Bladder microvascular endothelial cell (primary cell): ENCODE measurements around the gene ACTL7A. TPM values are rescaled to one million over a fixed set of nuclear protein-coding genes. Genes with fewer than 3 reads are reported as not detected.

Experiments used
- total RNA-seq: library from RNA; depleted of rRNA; stranded (reverse); fragments of >200 nt; gene quantifications from 2 replicates; pipeline ENCODE4 v1.2.3, GENCODE V29; 2014

Gene ACTL7A, protein sequence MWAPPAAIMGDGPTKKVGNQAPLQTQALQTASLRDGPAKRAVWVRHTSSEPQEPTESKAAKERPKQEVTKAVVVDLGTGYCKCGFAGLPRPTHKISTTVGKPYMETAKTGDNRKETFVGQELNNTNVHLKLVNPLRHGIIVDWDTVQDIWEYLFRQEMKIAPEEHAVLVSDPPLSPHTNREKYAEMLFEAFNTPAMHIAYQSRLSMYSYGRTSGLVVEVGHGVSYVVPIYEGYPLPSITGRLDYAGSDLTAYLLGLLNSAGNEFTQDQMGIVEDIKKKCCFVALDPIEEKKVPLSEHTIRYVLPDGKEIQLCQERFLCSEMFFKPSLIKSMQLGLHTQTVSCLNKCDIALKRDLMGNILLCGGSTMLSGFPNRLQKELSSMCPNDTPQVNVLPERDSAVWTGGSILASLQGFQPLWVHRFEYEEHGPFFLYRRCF
- total RNA-seq = not detected in 2 replicates

DNA sequence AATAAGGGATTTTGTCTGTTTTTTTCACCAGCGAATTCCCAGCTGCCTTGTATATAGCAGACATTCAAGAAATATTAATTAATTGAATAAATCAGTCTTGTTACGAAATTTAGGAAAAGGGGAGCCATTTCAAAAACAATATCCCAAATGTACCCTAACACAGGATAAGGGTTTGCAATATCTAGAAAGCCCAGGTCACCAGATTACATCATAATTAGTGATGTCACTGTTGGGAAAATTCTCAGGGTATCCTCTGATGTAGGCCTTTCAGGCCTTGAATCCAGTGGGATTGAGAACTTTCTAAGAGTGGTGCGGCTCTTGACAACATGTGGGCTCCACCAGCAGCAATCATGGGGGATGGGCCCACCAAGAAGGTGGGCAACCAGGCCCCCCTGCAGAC lies at the start of gene ACTL7A:
ACTL7A (plus strand) TSS at position 270 of the 400 bp plus-strand sequence; CDS start at position 327, 57 bp downstream.

DNA sequence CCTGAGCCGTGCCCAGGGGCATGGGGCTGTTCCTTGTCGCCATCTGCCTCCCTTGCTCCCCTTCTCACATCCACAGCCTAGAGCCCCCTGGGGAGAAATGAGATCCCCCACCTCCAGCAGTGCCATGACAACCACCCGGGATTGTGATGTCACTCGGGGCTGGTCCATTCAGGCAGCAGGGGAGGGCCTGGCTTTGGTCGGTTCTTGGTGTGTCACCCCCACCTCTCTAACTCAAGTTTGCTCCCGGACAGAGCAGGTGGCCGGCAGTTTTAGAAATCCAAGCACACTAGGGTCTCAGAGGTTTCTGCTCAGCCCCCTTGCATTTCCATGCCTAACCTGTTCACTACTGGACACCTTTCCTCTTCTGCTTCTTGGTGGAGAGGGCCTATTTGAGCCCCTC lies 6.2 kb upstream of the ACTL7A start, which contains the start of gene ACTL7B:
ACTL7B (minus strand) TSS at position 99 of the 400 bp plus-strand sequence; CDS start at position 43, 56 bp downstream.

Other genes starting within 250 kb of the ACTL7A start
- not detected in 2 replicates for gene ACTL7B, start 6.3 kb upstream of the ACTL7A start, total RNA-seq
- gene ELP1, start 71.9 kb downstream of the ACTL7A start, total RNA-seq = 19.8 and 43.6 TPM in 2 replicates
- gene ABITRAM, start 72.1 kb downstream of the ACTL7A start, total RNA-seq = 2.3 and 4.7 TPM in 2 replicates
- 81.4 and 112 TPM in 2 replicates for gene CTNNAL1, start 151.2 kb downstream of the ACTL7A start, total RNA-seq